Endothelial cell of umbilical vein (primary cell): ENCODE measurements around the gene PGAM4.
"Not testable (repeated sequence)": the region's sequence is repeated elsewhere in the genome, so short reads cannot be mapped to it uniquely, and the experiment has no call there.

Experiments used
- CTCF ChIP-seq, 2 donors: IDR thresholded peaks; 1 replicate in 1 of 2; 2 replicates in 1 of 2; pipeline ENCODE4 v1.5.1; 2011; ENCODE audit warnings: low read length in 2 of 2, mild to moderate bottlenecking in 2 of 2, moderate library complexity in 2 of 2, control low read depth in 1 of 2, inconsistent platforms in 1 of 2, low read depth in 1 of 2; ENCODE audit not compliant: insufficient read depth in 1 of 2; ENCODE audit errors: extremely low read depth in 1 of 2
- EZH2 ChIP-seq: IDR thresholded peaks from 2 replicates; pipeline ENCODE4 v1.6.1; 2012; ENCODE audit warnings: borderline replicate concordance, low read depth, mild to moderate bottlenecking, moderate library complexity, low read length, inconsistent platforms; ENCODE audit not compliant: severe bottlenecking
- FOS ChIP-seq: IDR thresholded peaks from 2 replicates; pipeline ENCODE4 v1.6.1; 2011; ENCODE audit warnings: mild to moderate bottlenecking, low read length, moderate library complexity, borderline replicate concordance; ENCODE audit not compliant: insufficient read depth
- GATA2 ChIP-seq: IDR thresholded peaks from 2 replicates; pipeline ENCODE4 v1.7.0; 2011; ENCODE audit warnings: low read depth, mild to moderate bottlenecking, moderate library complexity, mixed read lengths, low read length; ENCODE audit not compliant: insufficient read length, insufficient read depth
- JUN ChIP-seq: IDR thresholded peaks from 2 replicates; pipeline ENCODE4 v1.6.1; 2011; ENCODE audit warnings: borderline replicate concordance, low read depth; ENCODE audit not compliant: insufficient read length, insufficient read depth
- MAX ChIP-seq: IDR thresholded peaks from 2 replicates; pipeline ENCODE4 v1.6.1; 2011; ENCODE audit not compliant: insufficient read depth, insufficient read length
- MYC ChIP-seq: IDR thresholded peaks from one replicate; pipeline ENCODE4 v1.6.1; 2011; ENCODE audit warnings: mild to moderate bottlenecking, low read depth, low read length
- POLR2A ChIP-seq: IDR thresholded peaks from 2 replicates; pipeline ENCODE4 v1.6.1; 2012; ENCODE audit warnings: low read depth, mild to moderate bottlenecking, control low read depth, low read length
- POLR2AphosphoS5 ChIP-seq: IDR thresholded peaks from 2 replicates; pipeline ENCODE4 v1.6.1; 2012; ENCODE audit warnings: low read depth, mild to moderate bottlenecking, control low read depth, low read length, moderate library complexity; ENCODE audit not compliant: insufficient read depth

GRCh38 chrX:77919370-77919769 is 50.1 kb downstream of the PGAM4 start:
- not testable (repeated sequence) for TF ChIP-seq JUN; CTCF (IDR thresholded peaks at IDR 0.05; ENCODE audit: extremely low read depth in 1 of 2, insufficient read depth in 1 of 2, low read depth in 1 of 2, low read length in 2 of 2); POLR2AphosphoS5; POLR2A; MYC; EZH2; GATA2; MAX; FOS
